NCI-H1436 (cell line): ENCODE results near the gene SLC16A1.
"Not testable (repeated sequence)": the region's sequence is repeated elsewhere in the genome, so short reads cannot be mapped to it uniquely, and the experiment has no call there.

ENCODE experiments used
- DNase-seq: peaks from one replicate; lab custom pipeline; 2025; lab: John Stamatoyannopoulos, UW

Gene SLC16A1, protein sequence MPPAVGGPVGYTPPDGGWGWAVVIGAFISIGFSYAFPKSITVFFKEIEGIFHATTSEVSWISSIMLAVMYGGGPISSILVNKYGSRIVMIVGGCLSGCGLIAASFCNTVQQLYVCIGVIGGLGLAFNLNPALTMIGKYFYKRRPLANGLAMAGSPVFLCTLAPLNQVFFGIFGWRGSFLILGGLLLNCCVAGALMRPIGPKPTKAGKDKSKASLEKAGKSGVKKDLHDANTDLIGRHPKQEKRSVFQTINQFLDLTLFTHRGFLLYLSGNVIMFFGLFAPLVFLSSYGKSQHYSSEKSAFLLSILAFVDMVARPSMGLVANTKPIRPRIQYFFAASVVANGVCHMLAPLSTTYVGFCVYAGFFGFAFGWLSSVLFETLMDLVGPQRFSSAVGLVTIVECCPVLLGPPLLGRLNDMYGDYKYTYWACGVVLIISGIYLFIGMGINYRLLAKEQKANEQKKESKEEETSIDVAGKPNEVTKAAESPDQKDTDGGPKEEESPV

DNA sequence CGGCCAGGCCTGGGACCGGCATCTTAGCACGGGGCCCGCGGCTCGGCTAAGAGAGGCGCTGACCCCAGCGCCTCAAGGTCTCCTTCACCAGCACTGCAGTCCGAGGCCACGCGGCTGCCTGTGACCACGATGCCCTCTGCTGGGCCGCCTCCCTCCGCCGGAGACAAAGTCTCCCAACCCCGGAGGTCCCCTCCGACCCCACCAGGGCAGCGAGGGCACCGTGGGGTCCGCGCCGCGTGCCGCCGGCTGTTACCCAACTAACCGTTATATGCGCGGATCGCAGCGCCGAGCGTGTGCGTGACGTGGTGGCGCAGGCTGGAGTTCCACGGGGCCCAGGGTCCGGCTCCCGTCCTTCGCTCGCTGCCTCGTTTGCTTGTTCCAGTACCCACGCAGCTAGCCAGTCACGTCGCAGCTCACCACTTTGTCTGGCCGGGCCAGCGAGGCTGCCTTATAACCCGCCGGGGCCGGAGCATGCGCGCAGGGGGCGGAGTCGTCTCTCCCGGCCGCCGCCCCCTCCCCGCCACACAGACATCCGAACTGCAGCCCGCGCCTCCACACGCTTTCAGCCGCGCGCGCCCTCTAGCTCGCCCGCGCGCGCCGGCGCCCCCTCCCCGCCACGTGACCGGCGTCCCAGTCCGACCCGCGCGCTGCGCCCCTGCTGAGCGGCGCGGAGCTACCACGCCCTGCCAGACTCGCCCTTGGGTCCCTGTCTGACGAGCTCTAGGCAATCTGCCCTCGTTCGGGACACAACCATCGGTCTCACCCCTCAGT, at the start of gene SLC16A1:
SLC16A1 (minus strand) TSS at position 424 of the 771 bp plus-strand sequence. CDS start 26,888 bp downstream, outside the sequence.
- peak; percentile 83 for DNase-seq

DNA sequence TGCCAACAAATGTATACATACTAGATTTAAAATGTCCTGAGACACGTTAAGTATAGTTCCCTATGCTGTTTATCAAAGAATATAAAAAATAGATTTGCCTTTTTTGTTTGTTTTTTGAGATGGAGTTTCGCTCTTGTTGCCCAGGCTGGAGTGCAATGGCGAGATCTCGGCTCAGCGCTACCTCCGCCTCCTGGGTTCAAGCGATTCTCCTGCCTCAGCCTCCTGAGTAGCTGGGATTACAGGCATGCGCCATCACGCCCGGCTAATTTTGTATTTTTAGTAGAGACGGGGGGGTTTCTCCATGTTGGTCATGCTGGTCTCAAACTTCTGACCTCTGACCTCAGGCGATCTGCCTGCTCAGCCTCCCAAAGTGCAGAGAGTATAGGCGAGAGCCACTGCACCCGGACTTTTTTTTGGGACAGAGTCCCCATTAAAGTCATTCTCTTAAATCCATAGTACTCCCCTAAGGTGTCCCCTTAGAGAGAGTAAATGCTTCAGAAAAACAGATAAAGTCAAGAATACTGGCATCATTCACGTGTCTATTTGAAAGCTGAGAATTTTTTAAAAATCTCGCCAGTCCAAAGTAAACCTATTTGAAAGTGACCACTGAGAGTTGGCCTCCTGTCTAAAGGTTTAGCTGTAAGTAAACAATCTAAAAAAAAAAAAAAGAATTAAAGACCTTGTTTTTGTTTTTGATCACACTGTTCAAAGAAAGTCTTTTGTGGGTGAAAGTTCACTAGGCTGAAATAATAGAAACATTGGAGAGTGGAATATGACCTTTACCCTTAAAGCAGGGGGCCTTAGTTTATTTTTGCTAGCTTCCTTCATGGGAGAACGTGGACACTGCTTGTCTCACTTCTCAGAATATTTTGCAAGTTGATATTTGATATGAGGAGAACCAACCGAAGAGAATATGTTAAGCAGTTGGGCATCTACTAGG, 48.0 kb upstream of the SLC16A1 start:
- no peak for DNase-seq

DNA sequence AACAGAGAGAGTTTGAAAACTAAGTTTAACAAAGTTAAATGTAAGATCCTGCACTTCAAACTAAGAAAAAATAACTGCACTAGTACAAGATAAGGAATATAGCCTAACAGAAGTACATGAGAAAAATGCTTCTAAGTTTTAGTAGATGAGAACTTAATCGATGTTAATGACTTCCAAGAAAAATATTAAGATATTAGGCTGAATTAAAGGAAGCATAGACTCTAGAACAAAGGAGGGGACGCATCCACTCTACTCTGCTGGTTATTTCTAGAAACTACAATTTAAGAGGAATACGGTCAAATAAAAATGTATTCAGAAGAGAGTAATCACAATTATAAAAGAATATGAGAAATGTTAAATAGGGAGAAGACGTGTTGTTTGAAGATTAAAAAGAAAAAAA, 46.3 kb upstream of the SLC16A1 start:
- no peak for DNase-seq

DNA sequence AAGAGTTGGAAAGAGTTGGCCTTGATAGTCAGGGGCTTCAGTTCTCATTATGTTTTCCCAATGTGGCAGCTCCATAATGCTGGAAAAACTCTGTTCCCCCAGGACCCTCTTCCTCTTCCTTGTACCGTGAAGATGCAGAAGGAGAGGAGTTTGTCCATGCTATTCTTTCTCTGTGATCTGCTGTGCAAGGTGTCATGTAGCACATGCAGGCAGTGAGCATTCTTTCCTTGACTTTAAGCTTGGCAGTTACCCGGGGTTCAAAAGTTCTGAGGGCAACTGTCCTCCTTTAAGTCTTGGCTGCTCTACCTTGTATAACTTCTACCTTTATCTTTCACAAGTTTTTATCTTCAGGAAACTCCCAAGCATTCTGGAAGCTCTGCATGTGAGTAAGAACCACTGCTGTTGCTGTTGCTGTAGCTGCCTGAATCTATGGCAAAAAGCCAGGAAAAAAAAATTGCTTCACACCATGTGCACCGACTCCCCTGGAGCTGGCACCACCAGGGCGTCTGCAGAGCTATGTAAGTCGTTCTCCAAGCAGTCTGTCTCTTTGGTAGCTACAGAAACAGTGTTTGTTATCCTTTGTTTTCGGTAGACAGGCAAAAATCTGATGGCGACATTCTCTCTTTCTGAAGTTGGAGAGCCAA, 42.7 kb upstream of the SLC16A1 start:
- DNase-seq = no peak

DNA sequence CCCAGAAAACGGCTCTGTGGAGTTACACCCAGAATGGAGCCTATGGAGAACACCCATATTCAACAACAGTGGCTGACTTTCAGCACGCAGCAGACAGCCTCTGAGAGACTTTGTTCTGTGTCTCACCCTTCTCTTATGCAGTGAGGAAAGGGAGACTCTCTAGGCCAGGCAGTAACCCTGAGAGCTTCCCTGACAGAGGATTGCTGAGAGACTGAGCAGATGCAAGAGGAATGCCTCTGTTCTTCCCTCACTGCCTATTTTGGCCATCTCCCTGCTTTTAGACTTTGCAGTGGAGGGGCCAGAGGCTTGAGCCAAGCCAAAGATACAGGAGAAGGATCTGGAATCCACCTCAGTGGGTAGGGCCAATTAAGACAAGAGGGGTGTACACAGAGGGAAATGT, 41.8 kb upstream of the SLC16A1 start:
- DNase-seq = no peak

DNA sequence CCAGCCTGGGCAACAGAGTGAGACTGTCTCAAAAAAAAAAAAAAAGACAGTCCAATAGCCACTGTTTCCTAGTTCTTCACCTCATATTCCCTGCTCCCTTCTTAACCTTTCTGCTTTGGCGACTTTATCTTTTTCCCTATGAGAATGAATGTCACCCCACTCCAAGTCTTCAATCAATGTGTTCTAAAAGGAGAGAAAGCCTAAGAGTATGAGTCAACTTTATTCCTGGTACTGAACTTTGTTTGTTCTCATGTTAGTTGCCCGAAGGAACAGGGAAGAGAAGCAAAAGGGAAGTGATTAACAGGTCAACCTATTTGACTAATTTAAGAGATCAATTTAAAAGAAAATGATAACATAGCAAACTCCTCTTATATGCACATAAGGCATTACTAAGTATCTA, 39.9 kb upstream of the SLC16A1 start:
- DNase-seq = no peak

DNA sequence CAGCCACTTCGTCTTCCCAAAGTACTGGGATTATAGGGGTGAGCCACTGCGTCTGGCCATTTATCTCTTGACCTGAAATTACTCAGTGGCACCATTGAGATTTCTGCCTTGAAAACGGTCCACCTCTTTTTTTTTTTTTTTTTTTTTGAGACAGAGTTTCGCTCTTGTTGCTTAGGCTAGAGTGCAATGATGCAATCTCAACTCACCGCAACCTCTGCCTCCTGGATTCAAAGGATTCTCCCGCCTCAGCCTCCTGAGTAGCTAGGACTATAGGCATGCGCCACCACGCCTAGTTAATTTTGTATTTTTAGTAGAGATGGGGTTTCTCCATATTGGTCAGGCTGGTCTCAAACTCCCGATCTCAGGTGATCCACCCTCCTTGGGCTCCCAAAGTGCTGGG, 39.0 kb upstream of the SLC16A1 start:
- not testable (repeated sequence) for DNase-seq

DNA sequence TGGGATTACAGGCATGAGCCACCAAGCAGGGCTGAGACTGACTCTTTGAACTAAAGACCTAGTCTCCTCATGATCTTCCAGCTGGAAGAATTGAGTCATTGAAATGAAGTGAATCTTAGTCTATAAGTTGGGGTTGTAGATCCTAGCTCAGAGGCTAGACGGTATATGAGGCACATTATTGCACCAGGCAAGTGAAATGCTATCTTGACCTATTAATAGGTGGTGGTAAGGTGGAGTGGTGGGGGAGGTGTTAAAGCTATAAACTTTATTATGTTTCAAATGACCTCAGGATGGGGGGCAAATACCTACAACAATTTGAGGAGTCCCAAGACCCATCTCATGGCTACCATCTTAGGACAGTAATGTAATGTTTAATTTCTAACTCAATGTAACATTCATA, 36.8 kb upstream of the SLC16A1 start:
- DNase-seq = no peak

DNA sequence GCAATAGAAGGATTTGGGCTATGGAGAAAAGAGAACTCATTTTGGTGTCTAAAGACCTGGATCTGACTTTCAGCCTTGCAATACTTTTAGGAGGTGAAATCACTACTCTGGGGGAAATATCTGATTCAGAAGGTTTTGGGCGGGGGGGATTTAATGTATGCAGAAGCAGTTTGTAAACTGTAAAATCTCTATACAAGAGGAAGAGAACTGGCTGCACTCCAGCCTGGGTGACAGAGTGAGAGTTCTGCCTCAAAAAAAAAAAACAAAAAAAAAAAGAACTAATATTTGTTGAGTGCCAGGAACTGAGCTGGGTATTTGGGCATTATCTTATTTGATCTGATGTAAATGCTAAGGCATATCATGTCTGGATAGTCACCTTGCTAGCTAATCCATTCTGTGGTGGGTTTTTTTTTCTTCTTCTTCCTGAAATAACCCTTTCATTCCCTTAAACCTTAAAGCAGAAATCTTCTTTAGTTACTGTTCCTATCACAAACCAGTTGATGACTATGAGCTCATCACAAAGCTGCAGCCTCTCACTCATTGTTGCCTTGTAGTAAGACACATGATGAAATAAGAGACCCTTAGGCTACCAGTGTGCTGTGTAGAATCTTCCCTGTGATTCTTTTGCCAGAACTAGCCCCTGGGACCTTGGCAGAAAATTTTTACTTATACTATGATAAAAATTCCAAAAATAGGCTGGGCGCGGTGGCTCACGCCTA, 35.6 kb upstream of the SLC16A1 start:
- DNase-seq = no peak

DNA sequence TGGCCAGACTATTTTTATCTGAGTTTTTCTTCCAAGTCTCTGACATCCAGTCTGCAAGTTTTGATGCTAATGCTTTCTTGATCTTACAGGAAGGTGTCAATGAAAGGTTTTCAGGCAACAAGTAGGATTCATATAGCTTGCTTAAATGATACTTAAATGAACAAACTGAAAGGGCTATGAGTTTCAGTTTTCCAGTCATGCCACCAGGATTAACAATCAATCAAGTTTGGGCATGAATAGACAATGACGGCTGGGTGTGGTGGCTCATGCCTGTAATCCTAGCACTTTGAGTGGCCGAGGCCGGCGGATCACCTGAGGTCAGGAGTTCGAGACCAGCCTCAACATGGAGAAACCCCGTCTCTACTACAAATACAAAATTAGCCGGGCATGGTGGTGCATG, 34.3 kb upstream of the SLC16A1 start:
- DNase-seq = no peak

DNA sequence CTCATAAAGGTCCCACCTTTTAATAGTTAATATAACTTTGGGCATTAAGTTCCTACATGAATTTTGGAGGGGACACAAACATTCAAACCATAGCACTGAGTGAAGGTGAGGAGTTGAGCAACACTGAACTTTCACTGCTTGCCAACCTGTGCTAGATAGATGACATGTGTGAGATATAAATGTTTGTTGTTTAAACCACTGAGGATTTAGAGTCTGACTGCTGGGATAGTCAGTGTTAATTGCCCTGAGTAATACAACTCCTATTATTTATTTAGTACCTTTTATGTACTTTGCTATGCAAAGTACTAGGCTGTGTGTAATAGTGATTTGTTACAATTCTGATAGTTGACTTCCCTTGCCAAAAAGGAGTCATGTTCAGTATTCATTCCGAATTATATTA, 32.4 kb upstream of the SLC16A1 start:
- no peak for DNase-seq

DNA sequence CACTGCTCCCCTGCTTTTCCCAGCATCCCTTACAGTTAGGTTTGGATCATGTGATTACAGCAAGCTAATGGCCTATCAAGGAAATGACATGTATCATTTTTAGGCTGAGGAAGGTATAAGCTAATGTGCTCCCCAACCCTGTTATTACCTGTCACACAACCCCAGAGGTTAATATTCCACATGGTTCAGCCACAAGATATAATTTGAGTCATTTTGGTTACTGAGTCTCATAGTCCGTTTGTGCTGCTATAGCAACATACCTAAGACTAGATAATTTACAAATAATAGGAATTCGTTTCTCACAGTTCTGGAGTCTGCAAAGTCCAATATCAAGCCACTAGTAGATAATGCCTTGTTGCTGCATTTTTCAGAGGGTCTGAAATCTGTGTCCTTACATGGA, 29.1 kb upstream of the SLC16A1 start:
- no peak for DNase-seq

DNA sequence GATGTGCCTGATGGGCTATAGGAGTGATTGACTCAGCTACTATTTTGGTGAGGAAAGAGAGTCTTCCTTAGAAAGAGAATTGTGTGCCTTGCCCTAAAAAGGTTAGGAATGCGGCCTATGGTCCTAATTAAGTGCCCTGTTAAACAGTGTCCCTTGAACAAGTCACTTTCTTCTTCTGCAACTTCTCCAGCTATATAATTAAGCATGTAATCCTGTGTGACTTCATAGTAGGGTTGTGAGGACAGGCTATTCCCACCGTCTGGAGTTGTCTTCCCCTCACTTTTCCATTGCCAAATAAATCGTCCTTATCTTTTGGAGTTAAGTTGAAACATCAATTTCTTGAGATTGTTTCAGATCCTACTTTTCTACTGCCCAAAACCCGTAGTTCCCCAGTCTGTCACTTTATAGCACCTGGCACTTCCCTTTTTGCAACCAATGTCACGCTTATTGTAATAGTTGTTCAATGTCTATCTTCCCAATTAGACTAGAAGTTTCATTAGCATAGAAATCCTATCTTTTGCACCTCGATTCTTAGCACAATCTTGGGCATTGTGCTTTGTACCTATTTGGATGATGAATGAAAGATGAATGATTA, 27.6 kb upstream of the SLC16A1 start:
- no peak for DNase-seq

DNA sequence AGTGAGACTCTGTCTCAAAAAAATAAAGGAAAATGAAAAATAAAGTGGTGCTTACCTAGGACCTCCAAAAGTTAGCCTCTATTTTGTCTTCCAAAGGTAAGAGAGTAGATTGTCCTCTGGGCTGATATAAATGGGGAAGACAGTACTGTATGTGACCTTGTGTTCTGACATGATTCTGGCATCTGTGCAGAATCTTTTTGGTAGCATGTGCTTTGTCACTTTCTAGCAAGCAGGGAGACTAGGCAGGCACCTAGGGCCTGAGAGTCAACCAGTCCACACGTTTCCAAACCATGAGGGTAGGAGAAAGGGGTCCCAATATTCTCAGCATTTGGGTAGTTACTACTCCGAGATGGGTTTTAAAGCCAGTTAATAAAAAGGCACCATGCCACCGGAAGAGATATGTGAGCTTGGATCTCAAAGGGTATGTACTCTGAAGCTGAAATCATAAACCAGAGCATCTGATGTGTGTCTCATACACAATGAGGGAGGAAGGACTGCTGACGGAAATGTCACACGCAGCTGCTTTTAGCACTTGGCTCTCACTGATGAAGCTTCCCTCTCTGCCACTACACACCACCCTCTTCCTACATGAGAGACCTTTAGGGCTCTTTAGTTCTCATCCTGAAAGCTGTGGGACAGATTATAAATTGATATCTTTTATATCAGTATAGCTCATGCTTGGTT, 27.0 kb upstream of the SLC16A1 start:
- no peak for DNase-seq

DNA sequence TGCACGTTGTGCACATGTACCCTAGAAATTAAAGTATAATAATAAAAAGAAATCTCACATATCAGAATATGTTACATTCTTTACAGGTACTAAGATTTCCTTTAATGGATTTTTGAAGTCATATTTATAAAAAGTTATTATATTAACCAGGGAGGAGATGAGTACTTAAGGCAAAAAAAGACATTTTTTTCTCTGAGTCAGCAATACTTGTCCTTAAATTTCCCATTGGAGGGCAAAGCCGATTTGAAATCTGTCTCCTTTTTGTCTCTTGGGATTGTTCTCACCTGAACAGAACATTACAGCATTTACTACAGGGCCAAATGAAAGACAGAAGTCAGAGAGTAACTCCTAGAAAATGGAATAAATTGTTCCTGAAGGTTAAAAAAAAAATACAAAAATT, 26.3 kb upstream of the SLC16A1 start:
- no peak for DNase-seq

DNA sequence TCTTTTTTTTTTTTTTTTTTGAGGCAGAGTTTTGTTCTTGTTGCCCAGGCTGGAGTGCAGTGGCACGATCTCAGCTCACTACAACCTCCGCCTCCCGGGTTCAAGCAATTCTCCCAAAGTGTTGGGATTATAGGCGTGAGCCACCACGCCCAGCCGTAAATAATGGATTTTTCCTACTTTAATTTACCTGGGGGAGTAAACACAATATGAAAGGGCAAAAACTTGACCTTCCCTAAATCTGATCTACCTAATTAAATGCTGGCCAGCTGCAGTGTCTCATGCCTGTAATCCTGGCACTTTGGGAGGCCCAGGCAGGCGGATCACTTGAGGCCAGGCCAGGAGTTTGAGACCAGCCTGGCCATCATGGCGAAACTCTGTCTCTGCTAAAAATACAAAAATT, 25.8 kb upstream of the SLC16A1 start:
- DNase-seq = not testable (repeated sequence)

DNA sequence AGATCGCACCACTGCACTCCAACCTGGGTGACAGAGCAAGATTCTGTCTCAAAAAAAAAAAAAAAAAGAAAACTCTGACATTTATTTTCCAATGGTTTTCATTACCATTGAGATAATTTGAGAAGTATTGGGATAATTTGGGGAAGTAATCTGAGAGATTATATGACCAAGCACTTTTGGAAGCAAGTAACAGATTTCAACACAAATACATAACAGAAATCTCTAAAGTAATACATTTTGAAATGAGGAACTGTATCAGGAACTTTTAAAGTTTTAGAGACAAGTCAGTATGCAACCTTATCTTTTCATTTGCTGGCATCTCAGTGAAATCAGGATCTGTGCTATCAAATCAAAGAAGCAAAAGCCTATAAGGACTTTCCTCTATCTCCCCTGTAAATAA, 25.4 kb upstream of the SLC16A1 start:
- DNase-seq = no peak

DNA sequence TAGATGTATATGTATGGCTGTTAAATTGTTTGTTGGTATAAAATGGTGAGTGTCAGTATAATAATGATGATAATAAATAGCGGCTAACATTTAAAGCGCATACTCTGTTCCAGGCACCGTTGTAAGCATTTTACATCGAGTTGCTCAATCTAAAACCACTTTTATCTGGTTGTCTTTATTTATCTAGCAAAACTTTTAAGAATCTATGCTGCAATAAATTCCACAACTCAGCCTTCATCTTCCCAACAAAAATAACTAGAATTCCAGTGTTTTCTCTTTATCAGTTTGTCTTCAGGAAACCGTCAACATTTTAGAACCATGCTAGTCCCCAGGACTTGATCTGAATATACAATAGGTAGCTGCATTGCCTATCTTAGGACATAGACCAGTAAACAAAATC, 19.3 kb upstream of the SLC16A1 start:
- no peak for DNase-seq

DNA sequence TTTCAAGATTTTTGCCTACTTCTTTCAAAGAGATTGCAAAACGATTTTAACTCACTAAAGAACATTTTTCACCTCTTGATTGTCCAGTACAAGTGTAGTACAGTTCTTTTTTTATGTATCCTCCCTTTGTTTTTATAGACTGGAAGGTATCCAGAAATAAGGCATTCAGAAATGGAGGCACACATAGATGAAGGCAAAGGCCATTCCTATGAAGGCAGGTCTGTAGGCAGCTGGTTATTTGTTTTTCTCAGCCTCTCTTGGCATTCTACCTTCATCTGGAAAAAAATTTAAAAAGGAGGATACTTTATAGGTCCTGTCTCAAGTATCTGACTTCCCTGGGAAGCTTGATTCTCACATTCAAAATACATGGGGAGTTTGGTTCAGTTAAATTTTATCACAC, 18.6 kb upstream of the SLC16A1 start:
- DNase-seq = no peak

DNA sequence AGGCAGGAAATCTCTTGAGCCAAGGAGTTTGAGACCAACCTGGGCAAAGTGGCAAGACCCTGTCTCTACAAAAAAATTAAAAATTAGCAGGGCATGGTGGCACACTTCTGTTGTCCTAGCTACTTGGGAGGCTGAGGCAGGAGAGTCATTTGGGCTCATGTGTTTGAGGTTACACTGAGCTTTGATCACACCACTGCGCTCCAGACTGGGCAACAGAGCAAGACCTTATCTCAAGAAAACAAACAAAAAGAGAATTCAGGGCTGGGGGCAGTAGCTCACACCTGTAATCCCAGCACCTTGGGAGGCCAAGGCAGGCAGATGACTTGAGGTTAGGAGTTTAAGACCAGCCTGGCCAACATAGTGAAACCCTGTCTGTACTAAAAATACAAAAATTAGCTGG, 17.8 kb upstream of the SLC16A1 start:
- no peak for DNase-seq
